HEK293T (cell line): ENCODE results near the gene CHD8.

Source experiments
- CTCF ChIA-PET: fragments of 350-600 bp; formaldehyde crosslinking; extraction: SDS; loops from one replicate; lab custom pipeline; 2021; ENCODE audit warnings: antibody characterized with exemption, inconsistent platforms; lab: Yijun Ruan, JAX
- POLR2A ChIA-PET: fragments of 350-600 bp; formaldehyde crosslinking; extraction: SDS; loops from one replicate; lab custom pipeline; 2020; ENCODE audit warnings: antibody characterized with exemption, inconsistent platforms; lab: Yijun Ruan, JAX
- DNase-seq: peaks from one replicate; pipeline ENCODE4 v3.0.0; 2012; ENCODE audit warnings: mixed read lengths; ENCODE audit errors: extremely low spot score
- ARNT ChIP-seq: fragments of 450-650 bp; IDR thresholded peaks from 2 replicates; pipeline ENCODE4 v1.6.1; 2017; ENCODE audit warnings: mild to moderate bottlenecking
- BHLHE40 ChIP-seq: fragments of 450-650 bp; IDR thresholded peaks from 2 replicates; pipeline ENCODE4 v1.6.1; 2016; ENCODE audit warnings: mild to moderate bottlenecking, moderate library complexity, borderline replicate concordance
- CTBP1 ChIP-seq: fragments of 450-650 bp; IDR thresholded peaks from 2 replicates; pipeline ENCODE4 v1.6.1; 2016; ENCODE audit warnings: borderline replicate concordance
- ELF4 ChIP-seq: fragments of 450-650 bp; IDR thresholded peaks from 2 replicates; pipeline ENCODE4 v1.6.1; 2017; ENCODE audit warnings: antibody characterized with exemption
- FOXA1 ChIP-seq: fragments of 450-650 bp; IDR thresholded peaks from 2 replicates; pipeline ENCODE4 v1.6.1; 2016; ENCODE audit warnings: mild to moderate bottlenecking
- FOXK2 ChIP-seq: fragments of 450-650 bp; IDR thresholded peaks from 2 replicates; pipeline ENCODE4 v1.6.1; 2016; ENCODE audit warnings: mild to moderate bottlenecking
- FOXM1 ChIP-seq: fragments of 450-650 bp; IDR thresholded peaks from 2 replicates; pipeline ENCODE4 v1.6.1; 2017; ENCODE audit warnings: mild to moderate bottlenecking, borderline replicate concordance
- HDGF ChIP-seq: fragments of 450-650 bp; IDR thresholded peaks from 2 replicates; pipeline ENCODE4 v1.6.1; 2017; ENCODE audit warnings: antibody characterized with exemption, borderline replicate concordance
- L3MBTL2 ChIP-seq: fragments of 450-650 bp; conservative IDR thresholded peaks from 2 replicates; pipeline ENCODE4 v1.6.1; 2016; ENCODE audit warnings: mild to moderate bottlenecking
- LEF1 ChIP-seq: fragments of 450-650 bp; IDR thresholded peaks from 2 replicates; pipeline ENCODE4 v1.6.1; 2017; ENCODE audit warnings: mild to moderate bottlenecking, borderline replicate concordance
- NFRKB ChIP-seq: fragments of 450-650 bp; IDR thresholded peaks from 2 replicates; pipeline ENCODE4 v1.6.1; 2016; ENCODE audit warnings: mild to moderate bottlenecking, moderate library complexity
- SP1 ChIP-seq: fragments of 450-650 bp; IDR thresholded peaks from 2 replicates; pipeline ENCODE4 v1.6.1; 2017
- SUZ12 ChIP-seq: fragments of 450-650 bp; IDR thresholded peaks from 2 replicates; pipeline ENCODE4 v1.6.1; 2016; ENCODE audit warnings: mild to moderate bottlenecking
- TARDBP ChIP-seq: fragments of 450-650 bp; IDR thresholded peaks from 2 replicates; pipeline ENCODE4 v1.6.1; 2016
- ZNF384 ChIP-seq: fragments of 450-650 bp; IDR thresholded peaks from 2 replicates; pipeline ENCODE4 v1.6.1; 2016
- TF ChIP-seq, protein P1 (sequence below): fragments of 450-650 bp; IDR thresholded peaks from 2 replicates; pipeline ENCODE4 v1.6.1; 2016

The CHD8 gene, protein sequence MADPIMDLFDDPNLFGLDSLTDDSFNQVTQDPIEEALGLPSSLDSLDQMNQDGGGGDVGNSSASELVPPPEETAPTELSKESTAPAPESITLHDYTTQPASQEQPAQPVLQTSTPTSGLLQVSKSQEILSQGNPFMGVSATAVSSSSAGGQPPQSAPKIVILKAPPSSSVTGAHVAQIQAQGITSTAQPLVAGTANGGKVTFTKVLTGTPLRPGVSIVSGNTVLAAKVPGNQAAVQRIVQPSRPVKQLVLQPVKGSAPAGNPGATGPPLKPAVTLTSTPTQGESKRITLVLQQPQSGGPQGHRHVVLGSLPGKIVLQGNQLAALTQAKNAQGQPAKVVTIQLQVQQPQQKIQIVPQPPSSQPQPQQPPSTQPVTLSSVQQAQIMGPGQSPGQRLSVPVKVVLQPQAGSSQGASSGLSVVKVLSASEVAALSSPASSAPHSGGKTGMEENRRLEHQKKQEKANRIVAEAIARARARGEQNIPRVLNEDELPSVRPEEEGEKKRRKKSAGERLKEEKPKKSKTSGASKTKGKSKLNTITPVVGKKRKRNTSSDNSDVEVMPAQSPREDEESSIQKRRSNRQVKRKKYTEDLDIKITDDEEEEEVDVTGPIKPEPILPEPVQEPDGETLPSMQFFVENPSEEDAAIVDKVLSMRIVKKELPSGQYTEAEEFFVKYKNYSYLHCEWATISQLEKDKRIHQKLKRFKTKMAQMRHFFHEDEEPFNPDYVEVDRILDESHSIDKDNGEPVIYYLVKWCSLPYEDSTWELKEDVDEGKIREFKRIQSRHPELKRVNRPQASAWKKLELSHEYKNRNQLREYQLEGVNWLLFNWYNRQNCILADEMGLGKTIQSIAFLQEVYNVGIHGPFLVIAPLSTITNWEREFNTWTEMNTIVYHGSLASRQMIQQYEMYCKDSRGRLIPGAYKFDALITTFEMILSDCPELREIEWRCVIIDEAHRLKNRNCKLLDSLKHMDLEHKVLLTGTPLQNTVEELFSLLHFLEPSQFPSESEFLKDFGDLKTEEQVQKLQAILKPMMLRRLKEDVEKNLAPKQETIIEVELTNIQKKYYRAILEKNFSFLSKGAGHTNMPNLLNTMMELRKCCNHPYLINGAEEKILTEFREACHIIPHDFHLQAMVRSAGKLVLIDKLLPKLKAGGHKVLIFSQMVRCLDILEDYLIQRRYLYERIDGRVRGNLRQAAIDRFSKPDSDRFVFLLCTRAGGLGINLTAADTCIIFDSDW (N-terminal part only)

DNA sequence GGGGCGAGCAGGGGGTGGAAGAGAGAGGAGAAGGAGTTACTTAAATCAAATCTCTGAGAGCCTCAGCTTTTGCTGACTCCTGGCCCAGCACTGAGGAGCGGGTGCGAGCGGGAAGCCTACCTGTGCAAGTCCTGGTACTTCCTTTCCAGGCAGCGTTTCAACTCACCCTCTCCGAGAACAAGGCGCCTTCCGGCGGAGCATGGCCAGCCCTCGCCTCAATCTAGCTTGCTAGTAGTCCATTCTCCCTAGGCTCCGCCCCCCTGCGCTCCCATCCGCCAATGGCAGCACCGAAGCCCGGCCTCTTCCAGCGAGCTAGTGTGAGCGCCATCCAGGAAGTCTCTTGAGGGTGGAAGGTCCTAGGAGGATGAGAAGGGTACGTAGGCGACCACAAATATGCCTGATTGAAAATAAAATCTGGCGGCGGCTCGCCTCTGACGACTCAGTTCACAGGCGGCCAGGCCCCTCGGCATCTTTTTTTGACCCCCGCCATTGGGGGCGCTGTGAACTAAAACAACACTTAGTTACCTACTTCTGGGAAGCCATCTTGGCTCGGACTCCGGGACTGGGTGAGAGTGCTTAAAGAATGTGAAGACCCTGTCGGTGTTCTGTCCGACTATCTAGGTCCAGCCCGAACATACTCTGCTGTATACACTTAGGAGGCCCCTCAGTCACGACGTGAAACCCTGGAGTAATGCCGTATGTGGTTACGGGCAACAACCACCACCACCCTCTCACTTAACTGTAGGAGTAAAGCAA lies at the start of gene CHD8:
Gene CHD8 (minus strand): TSS at position 212 of the 756 bp plus-strand sequence. CDS start 24,480 bp downstream, outside the sequence.
- ChIA-PET POLR2A (interaction anchor here (0.6 to 3.3 kb wide), 11 partner anchors 9 to 100 kb away, joined by 3 to 57 read pairs (median 5); partner anchors contain the start of genes METTL3, RAB2B and TOX4), CTCF (interaction anchor here (0.6 to 1.8 kb wide), 5 partner anchors 9 to 157 kb away, joined by 3 to 6 read pairs (median 3); partner anchors contain the start of gene TOX4)
- peak; percentile 96 for DNase-seq
- TF ChIP-seq FOXA1 (no peak), NFRKB (peak; percentile 69; the same call in 1 of the 2 replicates), ZNF384 (no peak), ELF4 (peak; percentile 74)

DNA sequence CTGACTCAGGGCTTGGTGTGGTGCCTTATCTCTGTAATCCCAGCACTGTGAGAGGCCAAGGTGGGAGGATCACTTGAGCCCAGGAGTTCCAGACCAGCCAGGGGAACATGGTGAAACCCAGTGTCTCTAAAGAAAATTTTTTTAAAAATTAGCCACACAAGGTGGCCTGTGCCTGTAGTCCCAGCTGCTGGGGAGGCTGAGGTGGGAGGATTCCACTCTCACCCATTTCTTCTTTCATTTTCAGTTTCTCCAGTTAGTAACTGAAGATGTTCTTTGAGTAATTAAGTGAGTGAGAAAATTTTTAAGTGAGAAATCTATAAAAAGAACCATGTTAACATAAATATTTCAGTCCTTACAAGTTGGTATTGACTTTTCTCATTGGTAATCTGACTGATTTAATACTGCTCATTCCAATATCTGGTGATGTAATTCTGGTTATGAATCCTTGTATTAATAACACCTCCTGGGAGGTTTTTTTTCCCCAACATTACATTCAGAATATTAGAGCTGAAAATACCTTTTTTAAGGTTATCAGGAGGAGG lies 49.2 kb upstream of the CHD8 start:
- no peak for TF ChIP-seq FOXK2
- no peak for TF ChIP-seq FOXM1
- TF ChIP-seq, protein P1, sequence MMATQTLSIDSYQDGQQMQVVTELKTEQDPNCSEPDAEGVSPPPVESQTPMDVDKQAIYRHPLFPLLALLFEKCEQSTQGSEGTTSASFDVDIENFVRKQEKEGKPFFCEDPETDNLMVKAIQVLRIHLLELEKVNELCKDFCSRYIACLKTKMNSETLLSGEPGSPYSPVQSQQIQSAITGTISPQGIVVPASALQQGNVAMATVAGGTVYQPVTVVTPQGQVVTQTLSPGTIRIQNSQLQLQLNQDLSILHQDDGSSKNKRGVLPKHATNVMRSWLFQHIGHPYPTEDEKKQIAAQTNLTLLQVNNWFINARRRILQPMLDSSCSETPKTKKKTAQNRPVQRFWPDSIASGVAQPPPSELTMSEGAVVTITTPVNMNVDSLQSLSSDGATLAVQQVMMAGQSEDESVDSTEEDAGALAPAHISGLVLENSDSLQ: no peak
- no peak for TF ChIP-seq BHLHE40
- TF ChIP-seq TARDBP: no peak
- TF ChIP-seq ARNT: no peak
- ChIA-PET CTCF (no interaction called here), POLR2A (no interaction called here)
- DNase-seq: no peak

DNA sequence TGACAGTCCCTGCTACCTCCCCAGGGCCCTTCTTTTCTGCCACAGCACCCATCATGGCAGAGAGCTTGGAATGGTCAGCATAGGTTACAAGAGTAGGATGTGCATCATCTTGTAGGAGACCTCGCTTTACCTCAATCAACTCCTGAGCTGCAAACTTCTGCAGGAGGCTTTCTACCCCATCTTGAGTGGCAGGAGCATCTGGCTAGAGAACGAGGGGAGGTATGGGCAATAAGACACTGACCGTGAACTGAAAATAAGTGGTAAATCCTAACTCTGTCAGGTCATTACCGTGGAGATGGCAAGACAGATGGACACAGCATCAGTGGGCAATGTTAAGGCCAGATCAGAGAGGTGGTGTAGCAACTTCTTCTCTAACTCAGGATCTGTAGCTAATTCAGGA lies 47.5 kb upstream of the CHD8 start:
- TF ChIP-seq, protein P1: no peak
- TF ChIP-seq SP1 (no peak), LEF1 (no peak), FOXK2 (no peak), TARDBP (no peak), L3MBTL2 (no peak), ELF4 (no peak), HDGF (no peak), FOXA1 (no peak), BHLHE40 (no peak), ARNT (no peak), FOXM1 (no peak)
- no peak for DNase-seq
- CTCF ChIA-PET: no interaction called here
- POLR2A ChIA-PET: interaction anchor here (3.4 kb wide), 1 partner anchor 8 kb away, joined by 21 read pairs; the partner anchor contains the start of gene METTL3

DNA sequence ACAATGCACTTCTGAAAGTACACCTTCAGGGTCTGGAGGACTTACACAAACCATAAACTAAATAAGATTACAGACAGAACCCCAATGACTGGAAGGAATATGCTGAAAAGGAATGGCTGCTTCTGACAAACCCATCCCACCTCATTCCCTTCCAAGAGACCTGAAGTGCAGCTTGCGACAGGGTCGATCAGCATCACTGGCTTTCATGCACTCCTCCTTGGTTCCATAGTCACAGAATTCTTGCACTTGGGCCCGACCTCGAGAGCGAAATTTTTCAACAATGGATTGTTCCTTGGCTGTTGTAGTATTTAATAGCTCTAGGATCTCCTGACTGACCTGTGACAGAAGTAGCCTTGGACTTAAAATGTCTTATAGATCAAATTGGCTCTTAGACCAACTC lies 45.6 kb upstream of the CHD8 start:
- ChIA-PET CTCF (interaction anchor here (1.0 to 4.1 kb wide), 3 partner anchors 9 to 55 kb away, joined by 3 to 35 read pairs (median 3); partner anchors contain the start of gene METTL3), POLR2A (interaction anchor here (3.4 kb wide), 1 partner anchor 10 kb away, joined by 21 read pairs; the partner anchor contains the start of gene METTL3)
- DNase-seq: no peak
- no peak for TF ChIP-seq ELF4
- TF ChIP-seq SUZ12: no peak
- no peak for TF ChIP-seq BHLHE40
- no peak for TF ChIP-seq FOXA1
- no peak for TF ChIP-seq NFRKB
- TF ChIP-seq TARDBP: no peak
- no peak for TF ChIP-seq SP1
- TF ChIP-seq HDGF: no peak
- TF ChIP-seq, protein P1: no peak
- TF ChIP-seq ZNF384: no peak
- no peak for TF ChIP-seq LEF1
- TF ChIP-seq FOXM1: no peak
- TF ChIP-seq L3MBTL2: no peak
- TF ChIP-seq CTBP1: no peak
- TF ChIP-seq FOXK2: no peak
- no peak for TF ChIP-seq ARNT
